H1 (cell line): ENCODE results near the gene HPRT1. TPM values are rescaled to one million over a fixed set of nuclear protein-coding genes. Genes with fewer than 3 reads are reported as not detected.

ENCODE experiments used
- CTCF ChIA-PET: fragments of 300-600 bp; sonication (Branson Sonifier 250); formaldehyde crosslinking; loops from one replicate; lab custom pipeline; 2021; ENCODE audit not compliant: partially characterized antibody; lab: Charles Lee
- POLR2A ChIA-PET: fragments of 300-600 bp; sonication (Branson Sonifier 250); formaldehyde crosslinking; loops from one replicate; lab custom pipeline; 2021; ENCODE audit warnings: inconsistent platforms; ENCODE audit not compliant: partially characterized antibody; lab: Charles Lee
- DNase-seq, 2 experiments: peaks; one replicate each; pipeline versions ENCODE4 v3.0.0 to v3.0.0-alpha.2; 2010 to 2022; ENCODE audit warnings: low spot score in 2 of 2, low read depth in 1 of 2, mixed read lengths in 1 of 2
- FAIRE-seq: peaks from 2 replicates; lab custom pipeline; 2011; peaks lifted over from hg19 to GRCh38; lab: Jason Lieb, UNC
- H2AFZ ChIP-seq: 2 replicates; pipeline ENCODE4 v1.8.1; 2012; ENCODE audit warnings: low read length, inconsistent platforms
- H2AK5ac ChIP-seq: 2 replicates; pipeline ENCODE4 v1.6.1; 2013; ENCODE audit warnings: low read depth, low read length
- H2BK120ac ChIP-seq: replicated peaks from 2 replicates; pipeline ENCODE3; 2013; ENCODE audit warnings: low read depth, low read length, inconsistent platforms
- H2BK12ac ChIP-seq: 2 replicates; pipeline ENCODE4 v1.6.1; 2013; ENCODE audit warnings: low read depth, low read length
- H2BK15ac ChIP-seq: 2 replicates; pipeline ENCODE4 v1.6.1; 2013; ENCODE audit warnings: low read length
- H2BK20ac ChIP-seq: 2 replicates; pipeline ENCODE4 v1.6.1; 2013; ENCODE audit warnings: low read length
- H2BK5ac ChIP-seq: 2 replicates; pipeline ENCODE4 v1.6.1; 2013; ENCODE audit warnings: low read depth, low read length
- H3K14ac ChIP-seq: 2 replicates; pipeline ENCODE4 v1.6.1; 2013; ENCODE audit warnings: inconsistent platforms; ENCODE audit not compliant: insufficient read length
- H3K18ac ChIP-seq: 2 replicates; pipeline ENCODE4 v1.6.1; 2013; ENCODE audit warnings: low read length; ENCODE audit errors: extremely low read depth
- H3K23ac ChIP-seq: 2 replicates; pipeline ENCODE4 v1.6.1; 2013; ENCODE audit warnings: inconsistent platforms; ENCODE audit not compliant: insufficient read length
- H3K23me2 ChIP-seq: 2 replicates; pipeline ENCODE4 v1.6.1; 2013; ENCODE audit warnings: low read depth, low read length
- H3K27ac ChIP-seq: 2 replicates; pipeline ENCODE4 v1.6.1; 2011; ENCODE audit warnings: low read depth, low read length, inconsistent platforms
- H3K27me3 ChIP-seq, 4 experiments: replicated peaks in 1 of 4; 1 replicate in 1 of 4; 2 replicates in 3 of 4; pipeline versions ENCODE4 v1.6.1 to v1.8.1; 2011 to 2013; ENCODE audit warnings: low read length in 3 of 4, mild to moderate bottlenecking in 3 of 4, inconsistent platforms in 2 of 4, mixed read lengths in 2 of 4, moderate library complexity in 1 of 4; ENCODE audit not compliant: control insufficient read depth in 3 of 4, insufficient read depth in 3 of 4; ENCODE audit errors: extremely low read depth in 1 of 4
- H3K36me3 ChIP-seq, 4 experiments: 2 replicates each; pipeline versions ENCODE4 v1.6.1 to v1.8.1; 2011 to 2013; ENCODE audit warnings: mild to moderate bottlenecking in 4 of 4, low read length in 3 of 4, moderate library complexity in 2 of 4, control low read depth in 1 of 4, inconsistent platforms in 1 of 4; ENCODE audit not compliant: insufficient read depth in 4 of 4, control insufficient read depth in 2 of 4
- H3K4ac ChIP-seq: replicated peaks from 2 replicates; pipeline ENCODE3; 2013; ENCODE audit warnings: low read length, low read depth, mixed read lengths, inconsistent platforms; ENCODE audit not compliant: insufficient read length
- H3K4me1 ChIP-seq, 4 experiments: replicated peaks in 1 of 4; 1 replicate in 1 of 4; 2 replicates in 3 of 4; pipeline versions ENCODE4 v1.6.1 to v1.8.1; 2011 to 2013; ENCODE audit warnings: low read length in 3 of 4, inconsistent platforms in 2 of 4, mixed read lengths in 1 of 4; ENCODE audit not compliant: insufficient read depth in 4 of 4, control insufficient read depth in 3 of 4
- H3K4me2 ChIP-seq, 2 experiments: 2 replicates each; pipeline versions ENCODE4 v1.6.1 to v1.8.1; 2011 to 2013; ENCODE audit warnings: low read depth in 2 of 2, low read length in 2 of 2, control low read depth in 1 of 2, inconsistent platforms in 1 of 2, mild to moderate bottlenecking in 1 of 2; ENCODE audit not compliant: insufficient read depth in 1 of 2
- H3K4me3 ChIP-seq, 4 experiments: fragments of 200-600, 300-600 bp in 1 of 4; sonication (generic), shearing (Covaris generic), sonication (Bioruptor Twin) in 1 of 4; 2 replicates each; pipeline versions ENCODE4 v1.5.1 to v1.8.1; 2011 to 2016; ENCODE audit warnings: low read length in 4 of 4, low read depth in 3 of 4, control low read depth in 2 of 4, inconsistent platforms in 2 of 4, mild to moderate bottlenecking in 2 of 4, mixed read lengths in 1 of 4, moderate library complexity in 1 of 4; ENCODE audit not compliant: insufficient read depth in 2 of 4; ENCODE audit errors: extremely low read depth in 1 of 4
- H3K56ac ChIP-seq: replicated peaks from 2 replicates; pipeline ENCODE3; 2013; ENCODE audit warnings: low read depth, mild to moderate bottlenecking, mixed read lengths, low read length, inconsistent platforms; ENCODE audit not compliant: insufficient read length
- H3K79me1 ChIP-seq: 2 replicates; pipeline ENCODE4 v1.6.1; 2013; ENCODE audit warnings: low read depth, low read length, control low read depth
- H3K79me2 ChIP-seq, 2 experiments: 2 replicates each; pipeline versions ENCODE4 v1.6.1 to v1.8.1; 2012 to 2013; ENCODE audit warnings: low read length in 2 of 2, mild to moderate bottlenecking in 2 of 2, inconsistent platforms in 1 of 2; ENCODE audit not compliant: insufficient read depth in 2 of 2, control insufficient read depth in 1 of 2
- H3K9ac ChIP-seq, 4 experiments: replicated peaks in 1 of 4; 1 replicate in 1 of 4; 2 replicates in 3 of 4; pipeline versions ENCODE4 v1.6.1 to v1.8.1; 2011 to 2013; ENCODE audit warnings: low read depth in 3 of 4, low read length in 3 of 4, control low read depth in 2 of 4, mild to moderate bottlenecking in 2 of 4, moderate library complexity in 2 of 4, inconsistent platforms in 1 of 4; ENCODE audit errors: extremely low read depth in 1 of 4
- H3K9me3 ChIP-seq, 2 experiments: 2 replicates each; pipeline versions ENCODE4 v1.6.1 to v1.8.1; 2012 to 2013; ENCODE audit warnings: mild to moderate bottlenecking in 2 of 2, moderate library complexity in 2 of 2, control low read depth in 1 of 2, inconsistent platforms in 1 of 2, low read depth in 1 of 2, low read length in 1 of 2, mixed read lengths in 1 of 2; ENCODE audit not compliant: insufficient read depth in 2 of 2
- H4K20me1 ChIP-seq, 2 experiments: replicated peaks in 1 of 2; 2 replicates each; pipeline versions ENCODE3 to v1.8.1; 2011 to 2013; ENCODE audit warnings: inconsistent platforms in 2 of 2, low read length in 2 of 2, mild to moderate bottlenecking in 1 of 2; ENCODE audit not compliant: insufficient read depth in 2 of 2, control insufficient read depth in 1 of 2
- H4K5ac ChIP-seq: 2 replicates; pipeline ENCODE4 v1.6.1; 2013; ENCODE audit warnings: low read length, low read depth, mixed read lengths, inconsistent platforms; ENCODE audit not compliant: insufficient read length
- H4K8ac ChIP-seq: 2 replicates; pipeline ENCODE4 v1.8.0; 2013; ENCODE audit warnings: mild to moderate bottlenecking, moderate library complexity, low read length, inconsistent platforms; ENCODE audit not compliant: insufficient read depth; ENCODE audit errors: extremely low read depth
- H4K91ac ChIP-seq: replicated peaks from 2 replicates; pipeline ENCODE3; 2013; ENCODE audit warnings: low read length, mixed read lengths, inconsistent platforms; ENCODE audit not compliant: insufficient read length
- CBX8 ChIP-seq: fragments of 300-800, 300-1000 bp; sonication (generic); IDR thresholded peaks from 2 replicates; pipeline ENCODE4 v1.7.1; 2016; ENCODE audit warnings: low read depth, low read length, borderline replicate concordance
- CEBPB ChIP-seq: IDR thresholded peaks from 2 replicates; pipeline ENCODE4 v1.6.1; 2012; ENCODE audit warnings: low read depth, low read length
- CHD1 ChIP-seq: IDR thresholded peaks from 2 replicates; pipeline ENCODE4 v1.6.1; 2012; ENCODE audit warnings: low read depth, low read length, improper control_type of control experiment
- CREB1 ChIP-seq: IDR thresholded peaks from 2 replicates; pipeline ENCODE4 v1.6.1; 2012; ENCODE audit warnings: inconsistent platforms
- EP300 ChIP-seq, 2 experiments: IDR thresholded peaks; 1 replicate in 1 of 2; 2 replicates in 1 of 2; pipeline ENCODE4 v1.6.1; 2011 to 2012; ENCODE audit warnings: low read depth in 2 of 2, low read length in 2 of 2, mild to moderate bottlenecking in 2 of 2, borderline replicate concordance in 1 of 2, inconsistent platforms in 1 of 2, moderate library complexity in 1 of 2
- HDAC6 ChIP-seq: IDR thresholded peaks from one replicate; pipeline ENCODE4 v1.7.1; 2012; ENCODE audit warnings: low read depth, mild to moderate bottlenecking, inconsistent platforms, low read length, moderate library complexity
- JUND ChIP-seq: IDR thresholded peaks from 2 replicates; pipeline ENCODE4 v1.6.1; 2011; ENCODE audit warnings: mild to moderate bottlenecking, improper control_type of control experiment, low read length
- POLR2A ChIP-seq, 2 experiments: IDR thresholded peaks; 1 replicate in 1 of 2; 2 replicates in 1 of 2; pipeline ENCODE4 v1.6.1; 2011; ENCODE audit warnings: low read depth in 2 of 2, low read length in 2 of 2, mild to moderate bottlenecking in 2 of 2; ENCODE audit errors: control extremely low read depth in 1 of 2
- RAD21 ChIP-seq, 2 experiments: IDR thresholded peaks in 1 of 2; conservative IDR thresholded peaks in 1 of 2; 2 replicates each; pipeline ENCODE4 v1.6.1; 2011; ENCODE audit warnings: low read depth in 2 of 2, low read length in 2 of 2, improper control_type of control experiment in 1 of 2, inconsistent platforms in 1 of 2, mild to moderate bottlenecking in 1 of 2, moderate library complexity in 1 of 2
- RXRA ChIP-seq: IDR thresholded peaks from 2 replicates; pipeline ENCODE4 v1.6.1; 2011; ENCODE audit warnings: low read depth, mild to moderate bottlenecking, low read length, moderate library complexity; ENCODE audit not compliant: insufficient read depth
- SIN3A ChIP-seq, 2 experiments: IDR thresholded peaks in 1 of 2; conservative IDR thresholded peaks in 1 of 2; 2 replicates each; pipeline ENCODE4 v1.6.1; 2011 to 2012; ENCODE audit warnings: low read length in 2 of 2, improper control_type of control experiment in 1 of 2, low read depth in 1 of 2, mild to moderate bottlenecking in 1 of 2
- SP4 ChIP-seq: IDR thresholded peaks from 2 replicates; pipeline ENCODE4 v1.6.1; 2012; ENCODE audit warnings: low read length, inconsistent platforms
- TEAD4 ChIP-seq: IDR thresholded peaks from 2 replicates; pipeline ENCODE4 v1.6.1; 2012; ENCODE audit warnings: low read depth, low read length, inconsistent platforms, mixed read lengths
- WGBS, 2 experiments: shearing (Covaris generic) in 1 of 2; methylation state at CpG; one replicate each; pipeline versions ENCODE4 v1.1.6 to v1.1.7; 2013 to 2015; ENCODE audit warnings: low lambda C conversion rate in 2 of 2, mixed read lengths in 2 of 2, inconsistent platforms in 1 of 2, low coverage in 1 of 2, missing lambda C conversion rate in 1 of 2; ENCODE audit not compliant: insufficient replicate concordance in 2 of 2, insufficient coverage in 1 of 2, insufficient read length in 1 of 2; ENCODE audit errors: extremely low coverage in 1 of 2, missing lambda C conversion rate in 1 of 2; 5-methylcytosine and 5-hydroxymethylcytosine counted together
- polyA plus RNA-seq, 7 experiments: library from polyadenylated mRNA; depleted of rRNA in 3 of 7; stranded (reverse) in 5 of 7; unstranded in 2 of 7; fragments of >200 nt in 5 of 7; fragments of 200-250 nt in 2 of 7; gene quantifications; 1 replicate in 5 of 7; 2 replicates in 1 of 7; 4 replicates in 1 of 7; pipeline versions ENCODE4 v1.2.1 to v1.2.3, GENCODE V29; 2011 to 2013; ENCODE audit warnings: missing spikeins in 2 of 7, mixed read lengths in 2 of 7
- total RNA-seq: library from RNA; stranded (reverse); fragmentation: NEBNext Ultra II Directional; extraction: Animal tissue kit (Norgen Biotek cat#: 25700); gene quantifications from 2 replicates; pipeline ENCODE4 v1.2.1, GENCODE V29; 2021
- TF ChIP-seq, protein P1 (sequence below): IDR thresholded peaks from 2 replicates; pipeline ENCODE4 v1.6.1; 2012; ENCODE audit warnings: inconsistent platforms

HPRT1 gene
- total and polyA plus RNA-seq, 2 of the 8 experiments (the other 6 are each of a cell fraction or from before 2014, with no cell fraction given), result 16.9 to 49.5 TPM

- POLR2A ChIA-PET, result interaction anchor here (0.9 kb wide), 1 partner anchor 43 kb away, joined by 3 read pairs; no protein-coding TSS in a partner anchor
- H2BK12ac ChIP-seq, result no peak overlapping the region
- no peaks in the 10 kb centered on the region for H3K4me1 ChIP-seq
- H3K9ac ChIP-seq, result no peak overlapping the region
- H3K79me2 ChIP-seq, result no peaks in the 10 kb centered on the region
- H3K9me3 ChIP-seq, result no peaks in the 10 kb centered on the region
- DNase-seq, result no peak
- H2BK15ac ChIP-seq, result no peak overlapping the region
- no peak overlapping the region for H2BK120ac ChIP-seq
- H3K14ac ChIP-seq, result no peak overlapping the region
- CTCF ChIA-PET, result interaction anchor here (0.9 to 1.3 kb wide), 3 partner anchors 18 to 262 kb away, joined by 3 to 5 read pairs (median 4); no protein-coding TSS in a partner anchor
- H4K91ac ChIP-seq, result no peak overlapping the region
- H3K23ac ChIP-seq, result no peak overlapping the region
- no peak overlapping the region for H4K8ac ChIP-seq
- no peak overlapping the region for H2AFZ ChIP-seq
- 80% methylated on average over 2 of the region's 2 CpGs; no CpG with 5 or more reads in 1 of the 2 experiments for WGBS, 2 experiments
- no peak overlapping the region for H3K56ac ChIP-seq
- no peak overlapping the region for H2AK5ac ChIP-seq
- H3K4ac ChIP-seq, result no peak overlapping the region
- no peaks in the 10 kb centered on the region for H3K23me2 ChIP-seq
- H3K27ac ChIP-seq, result no peak overlapping the region
- no peak overlapping the region for H3K4me3 ChIP-seq
- no peak overlapping the region for H3K18ac ChIP-seq
- H3K4me2 ChIP-seq, result no peak overlapping the region
- no peaks in the 10 kb centered on the region for H3K79me1 ChIP-seq
- H4K20me1 ChIP-seq, result no peaks in the 10 kb centered on the region
- H3K27me3 ChIP-seq, result no peaks in the 10 kb centered on the region
- peaks cover 0 to 15% (median 3%) of the 10 kb centered on the region in 4 experiments; a peak in 3 of 8 replicates for H3K36me3 ChIP-seq
- no peak for FAIRE-seq
- no peak overlapping the region for H2BK20ac ChIP-seq
- no peak overlapping the region for H2BK5ac ChIP-seq
- no peak overlapping the region for H4K5ac ChIP-seq
- TF ChIP-seq CREB1 (no peak), EP300 (IDR thresholded peaks at IDR 0.05; ENCODE audit: borderline replicate concordance in 1 of 2, low read depth in 2 of 2, low read length in 2 of 2) (no peak), HDAC6 (no peak), SIN3A (conservative IDR thresholded peaks at IDR 0.05 in 1 of 2, IDR thresholded peaks at IDR 0.05 in 1 of 2; ENCODE audit: low read depth in 1 of 2, low read length in 2 of 2) (no peak), CEBPB (no peak), TEAD4 (no peak), POLR2A (IDR thresholded peaks at IDR 0.05; ENCODE audit: control extremely low read depth in 1 of 2, low read depth in 2 of 2, low read length in 2 of 2) (no peak), JUND (no peak), CHD1 (no peak), RAD21 (IDR thresholded peaks at IDR 0.05 in 1 of 2, conservative IDR thresholded peaks at IDR 0.05 in 1 of 2; ENCODE audit: low read depth in 2 of 2, low read length in 2 of 2) (no peak), SP4 (no peak), CBX8 (no peak), RXRA (no peak)
- TF ChIP-seq, protein P1, sequence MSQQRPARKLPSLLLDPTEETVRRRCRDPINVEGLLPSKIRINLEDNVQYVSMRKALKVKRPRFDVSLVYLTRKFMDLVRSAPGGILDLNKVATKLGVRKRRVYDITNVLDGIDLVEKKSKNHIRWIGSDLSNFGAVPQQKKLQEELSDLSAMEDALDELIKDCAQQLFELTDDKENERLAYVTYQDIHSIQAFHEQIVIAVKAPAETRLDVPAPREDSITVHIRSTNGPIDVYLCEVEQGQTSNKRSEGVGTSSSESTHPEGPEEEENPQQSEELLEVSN, result no peak
Measured at GRCh38 chrX:134501941-134502340, 42.0 kb downstream of the HPRT1 start.
